Caco-2 (cell line): ENCODE measurements around the gene TMPRSS7. TPM values are rescaled to one million over a fixed set of nuclear protein-coding genes. Genes with fewer than 3 reads are reported as not detected.
A peak's percentile ranks its signal among the peaks of the same experiment; 100 is the strongest.

Experiments used
- BruUV-seq: library from RNA; stranded (reverse); fragments of 400-500 nt; replicated peaks from 2 replicates; lab custom pipeline; 2021; lab: Mats Ljungman, UMichigan
- CTCF ChIA-PET: fragments of 300-600 bp; sonication (Branson Sonifier 250); formaldehyde crosslinking; loops from one replicate; lab custom pipeline; 2022; ENCODE audit warnings: antibody characterized with exemption; lab: Charles Lee
- POLR2A ChIA-PET: fragments of 300-600 bp; sonication (Branson Sonifier 250); formaldehyde crosslinking; loops from one replicate; lab custom pipeline; 2022; ENCODE audit warnings: antibody characterized with exemption; lab: Charles Lee
- DNase-seq, 2 experiments: peaks; one replicate each; pipeline versions ENCODE4 v3.0.0 to v3.0.0-alpha.2; 2020 to 2022
- H3K27me3 ChIP-seq: replicated peaks from 2 replicates; pipeline ENCODE4 v1.6.0; 2011; ENCODE audit warnings: low read length; ENCODE audit not compliant: control insufficient read depth, insufficient read depth
- H3K36me3 ChIP-seq: 2 replicates; pipeline ENCODE4 v1.5.1; 2011; ENCODE audit warnings: low read length; ENCODE audit not compliant: control insufficient read depth, insufficient read depth
- H3K4me1 ChIP-seq: fragments of 250-450 bp; sonication (Bioruptor Pico); 2 replicates; pipeline ENCODE4 v1.5.1; 2020; ENCODE audit warnings: mild to moderate bottlenecking
- H3K4me3 ChIP-seq: 2 replicates; pipeline ENCODE4 v1.5.1; 2011; ENCODE audit warnings: low read depth, mild to moderate bottlenecking, control low read depth, low read length
- H3K9me3 ChIP-seq: fragments of 250-450 bp; sonication (Bioruptor Pico); 2 replicates; pipeline ENCODE4 v1.5.1; 2020; ENCODE audit warnings: mild to moderate bottlenecking, moderate library complexity
- H3K27ac Mint-ChIP-seq: one replicate; pipeline ENCODE4 v1.8.0; 2022; ENCODE audit warnings: mixed read lengths; ENCODE audit not compliant: unreplicated experiment
- H3K27me3 Mint-ChIP-seq: one replicate; pipeline ENCODE4 v1.8.0; 2022; ENCODE audit warnings: mixed read lengths; ENCODE audit not compliant: insufficient read depth, unreplicated experiment
- H3K36me3 Mint-ChIP-seq: one replicate; pipeline ENCODE4 v1.8.0; 2022; ENCODE audit warnings: mild to moderate bottlenecking, mixed read lengths; ENCODE audit not compliant: insufficient read depth, unreplicated experiment
- H3K4me1 Mint-ChIP-seq: one replicate; pipeline ENCODE4 v1.8.0; 2022; ENCODE audit warnings: low read depth, mixed read lengths; ENCODE audit not compliant: unreplicated experiment
- H3K4me3 Mint-ChIP-seq: one replicate; pipeline ENCODE4 v1.8.0; 2022; ENCODE audit warnings: mild to moderate bottlenecking, moderate library complexity, mixed read lengths; ENCODE audit not compliant: unreplicated experiment
- H3K9me3 Mint-ChIP-seq: one replicate; pipeline ENCODE4 v1.8.0; 2022; ENCODE audit warnings: mixed read lengths; ENCODE audit not compliant: unreplicated experiment
- intact Hi-C: fragments of 100-400 bp; cut with micrococcal nuclease; formaldehyde crosslinking; loops from one replicate; pipeline ENCODE4 v1.10.0; 2022; ENCODE audit not compliant: unreplicated experiment
- total RNA-seq: library from RNA; stranded (reverse); gene quantifications from 2 replicates; pipeline ENCODE4 v1.2.3, GENCODE V29; 2022
- TF ChIP-seq, protein P1 (sequence below), 2 experiments: fragments of 200-600 bp in 1 of 2; IDR thresholded peaks; 1 replicate in 1 of 2; 2 replicates in 1 of 2; pipeline versions ENCODE4 v1.5.1 to v1.8.0; 2011 to 2022; ENCODE audit warnings: antibody characterized with exemption in 1 of 2, control low read depth in 1 of 2, inconsistent platforms in 1 of 2, low read depth in 1 of 2, low read length in 1 of 2, mild to moderate bottlenecking in 1 of 2, moderate library complexity in 1 of 2; ENCODE audit not compliant: insufficient read depth in 1 of 2, severe bottlenecking in 1 of 2, unreplicated experiment in 1 of 2

TMPRSS7 gene
- total RNA-seq, 1 experiment from 2014 or later = 0.36 TPM

DNA sequence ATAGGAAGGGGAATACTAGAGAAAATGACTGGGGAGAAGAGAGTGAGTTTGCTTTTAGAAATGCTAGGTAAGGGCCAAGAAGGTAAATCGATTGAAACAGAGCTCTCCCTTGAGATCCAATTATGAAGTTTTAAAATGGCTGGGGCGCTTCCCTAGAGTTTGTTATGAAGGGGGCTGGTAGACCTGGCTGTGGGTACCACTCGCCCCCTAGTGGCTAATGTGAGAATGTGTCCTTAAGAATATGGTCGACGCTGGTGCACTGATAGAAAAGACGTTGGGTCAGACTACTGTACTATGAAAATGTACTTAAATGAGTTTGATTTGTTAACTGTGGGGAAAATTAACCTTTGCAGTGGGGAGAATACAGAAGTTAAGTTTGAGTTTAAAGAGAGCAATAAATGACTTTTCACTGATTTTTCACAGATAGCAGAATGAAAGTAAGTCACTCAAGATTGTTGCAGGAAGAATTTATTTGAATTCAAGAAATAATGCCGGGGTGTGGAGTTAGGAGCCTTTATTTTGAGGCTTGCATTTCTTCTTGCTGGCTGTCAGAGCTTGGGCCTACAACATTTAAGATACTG lies 9.2 kb downstream of the TMPRSS7 start:
- no peaks in the 10 kb centered on the region for H3K36me3 Mint-ChIP-seq
- peak; percentile 66 to 71 for DNase-seq
- H3K9me3 ChIP-seq = no peaks in the 10 kb centered on the region
- no peaks in the 10 kb centered on the region for H3K27me3 ChIP-seq
- ChIA-PET CTCF (interaction anchor here (0.6 to 1.7 kb wide), 14 partner anchors 9 to 377 kb away, joined by 3 to 23 read pairs (median 4); partner anchors contain the start of genes ABHD10, PHLDB2 and TMPRSS7), POLR2A (interaction anchor here (1.0 kb wide), 1 partner anchor 65 kb away, joined by 5 read pairs; the partner anchor contains the start of gene ABHD10)
- no peak overlapping the region for H3K4me3 Mint-ChIP-seq
- no peaks in the 10 kb centered on the region for H3K36me3 ChIP-seq
- BruUV-seq = no TSS peak
- H3K4me1 ChIP-seq = peaks cover 9% of the 10 kb centered on the region; the same call in 1 of the 2 replicates
- TF ChIP-seq, protein P1, sequence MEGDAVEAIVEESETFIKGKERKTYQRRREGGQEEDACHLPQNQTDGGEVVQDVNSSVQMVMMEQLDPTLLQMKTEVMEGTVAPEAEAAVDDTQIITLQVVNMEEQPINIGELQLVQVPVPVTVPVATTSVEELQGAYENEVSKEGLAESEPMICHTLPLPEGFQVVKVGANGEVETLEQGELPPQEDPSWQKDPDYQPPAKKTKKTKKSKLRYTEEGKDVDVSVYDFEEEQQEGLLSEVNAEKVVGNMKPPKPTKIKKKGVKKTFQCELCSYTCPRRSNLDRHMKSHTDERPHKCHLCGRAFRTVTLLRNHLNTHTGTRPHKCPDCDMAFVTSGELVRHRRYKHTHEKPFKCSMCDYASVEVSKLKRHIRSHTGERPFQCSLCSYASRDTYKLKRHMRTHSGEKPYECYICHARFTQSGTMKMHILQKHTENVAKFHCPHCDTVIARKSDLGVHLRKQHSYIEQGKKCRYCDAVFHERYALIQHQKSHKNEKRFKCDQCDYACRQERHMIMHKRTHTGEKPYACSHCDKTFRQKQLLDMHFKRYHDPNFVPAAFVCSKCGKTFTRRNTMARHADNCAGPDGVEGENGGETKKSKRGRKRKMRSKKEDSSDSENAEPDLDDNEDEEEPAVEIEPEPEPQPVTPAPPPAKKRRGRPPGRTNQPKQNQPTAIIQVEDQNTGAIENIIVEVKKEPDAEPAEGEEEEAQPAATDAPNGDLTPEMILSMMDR (IDR thresholded peaks at IDR 0.05; ENCODE audit: insufficient read depth in 1 of 2, low read depth in 1 of 2, low read length in 1 of 2, severe bottlenecking in 1 of 2, unreplicated experiment in 1 of 2) = peak; percentile 82 to 88
- intact Hi-C loops = loop anchor here (1.0 to 10.0 kb wide), 3 partner anchors 42 to 329 kb away; no protein-coding TSS in a partner anchor
- H3K27ac Mint-ChIP-seq = no peak overlapping the region
- no peaks in the 10 kb centered on the region for H3K27me3 Mint-ChIP-seq
- no peaks in the 10 kb centered on the region for H3K9me3 Mint-ChIP-seq
- no peak overlapping the region for H3K4me3 ChIP-seq
- peaks cover 6% of the 10 kb centered on the region for H3K4me1 Mint-ChIP-seq

DNA sequence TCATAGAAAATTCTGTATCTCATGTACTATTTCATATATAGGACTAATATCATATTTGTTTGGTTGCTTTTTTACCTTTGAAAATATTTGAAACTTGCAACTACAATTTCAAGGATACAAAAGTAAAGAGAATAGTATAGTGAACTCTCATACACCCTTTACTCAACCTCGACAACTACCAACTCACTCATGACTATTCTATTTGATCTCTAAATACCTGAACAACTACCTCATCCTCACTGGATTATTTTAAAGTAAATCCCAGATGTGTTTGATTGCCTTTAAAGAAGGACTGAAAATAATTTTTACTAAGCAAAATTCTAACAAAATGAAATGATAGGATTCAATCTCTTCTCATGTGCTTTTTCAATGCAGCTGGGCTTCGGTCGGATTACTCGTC lies 12.1 kb downstream of the TMPRSS7 start:
- intact Hi-C loops = loop anchor here (10.0 kb wide), 1 partner anchor 332 kb away; no protein-coding TSS in a partner anchor
- Mint-ChIP-seq H3K4me1 (peaks cover 2% of the 10 kb centered on the region), H3K27ac (no peak overlapping the region), H3K36me3 (no peaks in the 10 kb centered on the region), H3K4me3 (no peak overlapping the region), H3K9me3 (no peaks in the 10 kb centered on the region), H3K27me3 (no peaks in the 10 kb centered on the region)
- TF ChIP-seq, protein P1 (IDR thresholded peaks at IDR 0.05; ENCODE audit: insufficient read depth in 1 of 2, low read depth in 1 of 2, low read length in 1 of 2, severe bottlenecking in 1 of 2, unreplicated experiment in 1 of 2) = no peak
- Histone ChIP-seq H3K27me3 (no peaks in the 10 kb centered on the region), H3K9me3 (no peaks in the 10 kb centered on the region), H3K36me3 (no peaks in the 10 kb centered on the region), H3K4me3 (no peak overlapping the region), H3K4me1 (peaks cover 9% of the 10 kb centered on the region)
- BruUV-seq = no TSS peak
- CTCF ChIA-PET = no interaction called here
- POLR2A ChIA-PET = no interaction called here
- no peak for DNase-seq

DNA sequence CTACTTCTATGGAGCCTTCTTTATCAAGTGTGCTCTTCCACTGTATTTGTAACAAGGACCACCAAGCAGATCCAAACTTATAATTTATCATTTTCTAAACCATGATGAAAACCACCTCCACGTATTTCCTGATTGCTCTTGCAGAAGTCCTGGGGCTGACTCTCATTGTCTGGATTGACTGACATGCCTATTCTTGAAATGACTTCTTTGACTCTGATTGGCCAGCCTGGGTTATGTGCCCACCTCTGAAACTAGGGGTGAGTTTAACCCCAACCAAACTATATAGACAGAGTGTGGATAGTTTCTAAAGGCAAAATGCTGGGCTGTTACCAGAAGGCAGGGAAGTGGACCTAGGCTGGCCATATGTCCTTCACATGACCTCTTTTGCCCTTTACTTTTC lies 12.7 kb downstream of the TMPRSS7 start:
- DNase-seq = no peak
- TF ChIP-seq, protein P1 (IDR thresholded peaks at IDR 0.05; ENCODE audit: insufficient read depth in 1 of 2, low read depth in 1 of 2, low read length in 1 of 2, severe bottlenecking in 1 of 2, unreplicated experiment in 1 of 2) = no peak
- H3K9me3 ChIP-seq = no peaks in the 10 kb centered on the region
- no peaks in the 10 kb centered on the region for H3K27me3 Mint-ChIP-seq
- H3K4me1 Mint-ChIP-seq = peaks cover 8% of the 10 kb centered on the region
- BruUV-seq = no TSS peak
- no peak overlapping the region for H3K4me3 ChIP-seq
- ChIA-PET POLR2A (no interaction called here), CTCF (no interaction called here)
- no peaks in the 10 kb centered on the region for H3K36me3 Mint-ChIP-seq
- H3K36me3 ChIP-seq = no peaks in the 10 kb centered on the region
- H3K4me1 ChIP-seq = peaks cover 14% of the 10 kb centered on the region
- no peak overlapping the region for H3K27ac Mint-ChIP-seq
- intact Hi-C loops = loop anchor here (10.0 kb wide), 1 partner anchor 332 kb away; no protein-coding TSS in a partner anchor
- no peaks in the 10 kb centered on the region for H3K27me3 ChIP-seq
- no peak overlapping the region for H3K4me3 Mint-ChIP-seq
- H3K9me3 Mint-ChIP-seq = no peaks in the 10 kb centered on the region
